Testis (tissue), 2 donors: ENCODE measurements around the gene MLXIP.

Experiments used
- POLR2A ChIP-seq: fragments of 450-650 bp; IDR thresholded peaks from one replicate; pipeline ENCODE4 v1.6.1; 2017; ENCODE audit warnings: antibody characterized with exemption, mild to moderate bottlenecking, moderate library complexity
- TF ChIP-seq, protein P1 (sequence below), 3 experiments: fragments of 450-650 bp in 2 of 3; fragments of 200-600 bp in 1 of 3; sonication (generic) in 1 of 3; IDR thresholded peaks; one replicate each; pipeline ENCODE4 v1.5.1; 2016 to 2019; ENCODE audit warnings: antibody characterized with exemption in 3 of 3, mild to moderate bottlenecking in 2 of 3, moderate library complexity in 1 of 3

DNA sequence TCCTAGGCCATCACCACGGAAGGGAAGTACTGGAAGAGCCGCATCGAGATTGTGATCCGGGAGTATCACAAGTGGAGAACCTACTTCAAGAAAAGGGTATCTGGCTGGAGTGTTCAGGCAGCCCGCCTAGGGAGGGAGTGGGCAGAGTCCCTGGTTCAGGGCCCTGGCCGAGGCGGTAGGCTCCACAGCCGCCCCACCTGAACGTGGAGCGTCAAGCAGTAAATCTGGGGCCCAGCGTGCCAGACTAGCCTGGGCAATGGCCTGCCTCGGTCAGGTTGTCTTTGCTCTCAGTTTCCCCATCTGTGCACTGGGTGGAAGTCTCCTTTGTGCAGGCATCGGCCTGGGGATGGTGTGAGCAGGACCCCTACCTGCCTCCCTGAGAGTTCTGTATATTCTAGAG is 50.6 kb downstream of the MLXIP start:
- TF ChIP-seq, protein P1, sequence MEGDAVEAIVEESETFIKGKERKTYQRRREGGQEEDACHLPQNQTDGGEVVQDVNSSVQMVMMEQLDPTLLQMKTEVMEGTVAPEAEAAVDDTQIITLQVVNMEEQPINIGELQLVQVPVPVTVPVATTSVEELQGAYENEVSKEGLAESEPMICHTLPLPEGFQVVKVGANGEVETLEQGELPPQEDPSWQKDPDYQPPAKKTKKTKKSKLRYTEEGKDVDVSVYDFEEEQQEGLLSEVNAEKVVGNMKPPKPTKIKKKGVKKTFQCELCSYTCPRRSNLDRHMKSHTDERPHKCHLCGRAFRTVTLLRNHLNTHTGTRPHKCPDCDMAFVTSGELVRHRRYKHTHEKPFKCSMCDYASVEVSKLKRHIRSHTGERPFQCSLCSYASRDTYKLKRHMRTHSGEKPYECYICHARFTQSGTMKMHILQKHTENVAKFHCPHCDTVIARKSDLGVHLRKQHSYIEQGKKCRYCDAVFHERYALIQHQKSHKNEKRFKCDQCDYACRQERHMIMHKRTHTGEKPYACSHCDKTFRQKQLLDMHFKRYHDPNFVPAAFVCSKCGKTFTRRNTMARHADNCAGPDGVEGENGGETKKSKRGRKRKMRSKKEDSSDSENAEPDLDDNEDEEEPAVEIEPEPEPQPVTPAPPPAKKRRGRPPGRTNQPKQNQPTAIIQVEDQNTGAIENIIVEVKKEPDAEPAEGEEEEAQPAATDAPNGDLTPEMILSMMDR (IDR thresholded peaks at IDR 0.05), result no peak
- TF ChIP-seq POLR2A, result no peak
